Trophoblast cell (in vitro differentiated cells and primary cell): ENCODE measurements around the gene ZAP70.

Experiments
- DNase-seq, 2 donors: peaks; one replicate each; pipeline ENCODE4 v3.0.0-alpha.2; 2016
- H2AFZ ChIP-seq: 2 replicates; pipeline ENCODE4 v1.6.1; 2013; ENCODE audit warnings: low read length, moderate library complexity, mild to moderate bottlenecking; ENCODE audit not compliant: insufficient read depth, poor library complexity
- H2AK5ac ChIP-seq: 2 replicates; pipeline ENCODE4 v1.6.1; 2013; ENCODE audit warnings: mild to moderate bottlenecking, low read length
- H2BK120ac ChIP-seq: 2 replicates; pipeline ENCODE4 v1.6.1; 2013; ENCODE audit warnings: low read length, mild to moderate bottlenecking, moderate library complexity; ENCODE audit not compliant: insufficient read depth, poor library complexity
- H2BK12ac ChIP-seq: 2 replicates; pipeline ENCODE4 v1.6.1; 2013; ENCODE audit warnings: mild to moderate bottlenecking, low read length, moderate library complexity
- H2BK5ac ChIP-seq: 2 replicates; pipeline ENCODE4 v1.6.1; 2013; ENCODE audit warnings: low read length, low read depth, moderate library complexity, mild to moderate bottlenecking; ENCODE audit not compliant: poor library complexity
- H3K14ac ChIP-seq: 2 replicates; pipeline ENCODE4 v1.6.1; 2013; ENCODE audit warnings: mild to moderate bottlenecking, low read length
- H3K18ac ChIP-seq: 2 replicates; pipeline ENCODE4 v1.6.1; 2013; ENCODE audit warnings: mild to moderate bottlenecking, low read length
- H3K23ac ChIP-seq: 2 replicates; pipeline ENCODE4 v1.6.1; 2013; ENCODE audit warnings: low read length
- H3K27ac ChIP-seq: 2 replicates; pipeline ENCODE4 v1.5.1; 2013; ENCODE audit warnings: low read depth, mild to moderate bottlenecking, inconsistent platforms, low read length, moderate library complexity
- H3K27me3 ChIP-seq: 2 replicates; pipeline ENCODE4 v1.6.1; 2013; ENCODE audit warnings: inconsistent platforms, mild to moderate bottlenecking, low read length, moderate library complexity; ENCODE audit not compliant: insufficient read depth
- H3K36me3 ChIP-seq, 2 experiments: 1 replicate in 1 of 2; 2 replicates in 1 of 2; pipeline ENCODE4 v1.6.1; 2013; ENCODE audit warnings: low read length in 2 of 2, mild to moderate bottlenecking in 2 of 2, moderate library complexity in 1 of 2; ENCODE audit not compliant: insufficient read depth in 2 of 2, control insufficient read depth in 1 of 2
- H3K4ac ChIP-seq: 2 replicates; pipeline ENCODE4 v1.6.1; 2013; ENCODE audit warnings: low read depth, mild to moderate bottlenecking, low read length, moderate library complexity
- H3K4me1 ChIP-seq, 2 experiments: 1 replicate in 1 of 2; 2 replicates in 1 of 2; pipeline ENCODE4 v1.6.1; 2013; ENCODE audit warnings: low read length in 2 of 2, mild to moderate bottlenecking in 2 of 2, moderate library complexity in 1 of 2; ENCODE audit not compliant: insufficient read depth in 2 of 2, control insufficient read depth in 1 of 2
- H3K4me2 ChIP-seq: 2 replicates; pipeline ENCODE4 v1.6.1; 2013; ENCODE audit warnings: inconsistent platforms, mild to moderate bottlenecking, low read length, moderate library complexity
- H3K4me3 ChIP-seq: 2 replicates; pipeline ENCODE4 v1.5.1; 2013; ENCODE audit warnings: mild to moderate bottlenecking, low read depth, low read length, inconsistent platforms
- H3K79me1 ChIP-seq: one replicate; pipeline ENCODE4 v1.6.1; 2013; ENCODE audit warnings: low read length
- H3K79me2 ChIP-seq: 2 replicates; pipeline ENCODE4 v1.6.1; 2013; ENCODE audit warnings: low read length, mild to moderate bottlenecking; ENCODE audit not compliant: control insufficient read depth, insufficient read depth, poor library complexity
- H3K9ac ChIP-seq: 2 replicates; pipeline ENCODE4 v1.6.1; 2013; ENCODE audit warnings: mild to moderate bottlenecking, low read length
- H3K9me3 ChIP-seq: 2 replicates; pipeline ENCODE4 v1.6.1; 2013; ENCODE audit warnings: low read depth, mild to moderate bottlenecking, control low read depth, inconsistent platforms, low read length; ENCODE audit not compliant: insufficient read depth
- H4K12ac ChIP-seq: 2 replicates; pipeline ENCODE4 v1.6.1; 2013; ENCODE audit warnings: low read depth, mild to moderate bottlenecking, low read length, moderate library complexity
- H4K8ac ChIP-seq: 2 replicates; pipeline ENCODE4 v1.6.1; 2013; ENCODE audit warnings: low read depth, mild to moderate bottlenecking, low read length, moderate library complexity
- H4K91ac ChIP-seq: one replicate; pipeline ENCODE4 v1.6.1; 2013; ENCODE audit warnings: low read depth, mild to moderate bottlenecking, low read length, moderate library complexity
- WGBS: extraction: QIAGEN DNeasy Blood & Tissue Kit; methylation state at CpG from one replicate; pipeline ENCODE4 v1.1.7; 2013; ENCODE audit warnings: missing lambda C conversion rate; ENCODE audit not compliant: insufficient read length, insufficient coverage; ENCODE audit errors: extremely low coverage; 5-methylcytosine and 5-hydroxymethylcytosine counted together

Gene ZAP70

GRCh38 chr2:97691166-97691565 lies 22.2 kb upstream of the ZAP70 start:
- WGBS, result no CpG with 5 or more reads among the region's 6 CpGs

GRCh38 chr2:97693476-97693875 lies 19.9 kb upstream of the ZAP70 start:
- Histone ChIP-seq H4K91ac (no peak overlapping the region), H3K9ac (no peak overlapping the region), H3K4me3 (no peak overlapping the region), H4K12ac (no peak overlapping the region), H3K27ac (no peak overlapping the region), H3K27me3 (no peaks in the 10 kb centered on the region), H3K79me1 (no peaks in the 10 kb centered on the region), H2BK120ac (no peak overlapping the region), H2AFZ (no peak overlapping the region), H3K18ac (no peak overlapping the region), H4K8ac (no peak overlapping the region), H3K4me1 (peaks cover 7 to 9% of the 10 kb centered on the region in 2 experiments), H3K9me3 (peaks cover 2% of the 10 kb centered on the region), H3K4me2 (no peak overlapping the region), H3K36me3 (no peaks in the 10 kb centered on the region), H2BK12ac (no peak overlapping the region), H3K4ac (no peak overlapping the region), H2BK5ac (no peak overlapping the region), H2AK5ac (no peak overlapping the region), H3K14ac (no peak overlapping the region), H3K23ac (no peak overlapping the region), H3K79me2 (no peaks in the 10 kb centered on the region)
- peak; percentile 47 to 67 for DNase-seq

More at GRCh38 chr2:97691166-97691565, 22.2 kb upstream of the ZAP70 start:
- Histone ChIP-seq H3K4me1 (peaks cover 7 to 11% of the 10 kb centered on the region in 2 experiments), H3K9me3 (peaks cover 2% of the 10 kb centered on the region), H3K36me3 (no peaks in the 10 kb centered on the region), H2BK120ac (no peak overlapping the region), H2AFZ (no peak overlapping the region), H4K8ac (no peak overlapping the region), H3K79me2 (no peaks in the 10 kb centered on the region), H4K91ac (no peak overlapping the region), H3K9ac (no peak overlapping the region), H3K14ac (no peak overlapping the region), H3K4ac (no peak overlapping the region), H2AK5ac (no peak overlapping the region), H3K18ac (no peak overlapping the region), H3K23ac (no peak overlapping the region), H3K27ac (no peak overlapping the region), H3K27me3 (no peaks in the 10 kb centered on the region), H2BK5ac (no peak overlapping the region), H3K4me3 (no peak overlapping the region), H2BK12ac (no peak overlapping the region), H3K4me2 (no peak overlapping the region), H4K12ac (no peak overlapping the region), H3K79me1 (no peaks in the 10 kb centered on the region)
- DNase-seq, result no peak

GRCh38 chr2:97695744-97696143 lies 17.6 kb upstream of the ZAP70 start:
- no peak overlapping the region for H2BK5ac ChIP-seq

GRCh38 chr2:97697252-97698235 lies 15.8 kb upstream of the ZAP70 start:
- no peak overlapping the region for H3K27ac ChIP-seq
- no peak overlapping the region for H4K91ac ChIP-seq
- no peak overlapping the region for H2BK12ac ChIP-seq
- no peaks in the 10 kb centered on the region for H3K79me2 ChIP-seq
- H4K8ac ChIP-seq, result no peak overlapping the region
- no peaks in the 10 kb centered on the region for H3K36me3 ChIP-seq
- H3K23ac ChIP-seq, result no peak overlapping the region
- H3K4me1 ChIP-seq, result peaks cover 3 to 7% of the 10 kb centered on the region in 2 experiments
- H2AFZ ChIP-seq, result no peak overlapping the region
- no peak overlapping the region for H3K9ac ChIP-seq
- no peak overlapping the region for H2AK5ac ChIP-seq
- no peak overlapping the region for H3K14ac ChIP-seq
- H3K79me1 ChIP-seq, result peaks cover 1% of the 10 kb centered on the region
- H2BK5ac ChIP-seq, result no peak overlapping the region
- DNase-seq, result peak; percentile 89 to 96
- no peaks in the 10 kb centered on the region for H3K9me3 ChIP-seq
- H4K12ac ChIP-seq, result no peak overlapping the region
- WGBS, result no CpG with 5 or more reads among the region's 14 CpGs
- H3K18ac ChIP-seq, result no peak overlapping the region
- H3K4me2 ChIP-seq, result no peak overlapping the region
- no peak overlapping the region for H2BK120ac ChIP-seq
- no peaks in the 10 kb centered on the region for H3K27me3 ChIP-seq
- no peak overlapping the region for H3K4me3 ChIP-seq
- no peak overlapping the region for H3K4ac ChIP-seq

More at GRCh38 chr2:97695744-97696143, 17.6 kb upstream of the ZAP70 start:
- no peak overlapping the region for H3K4ac ChIP-seq
- no peak overlapping the region for H4K8ac ChIP-seq
- no peak overlapping the region for H3K4me3 ChIP-seq
- WGBS, result no CpG with 5 or more reads among the region's 5 CpGs
- peaks cover 7 to 8% of the 10 kb centered on the region in 2 experiments for H3K4me1 ChIP-seq
- H2BK12ac ChIP-seq, result no peak overlapping the region
- no peak overlapping the region for H4K12ac ChIP-seq
- no peak overlapping the region for H3K14ac ChIP-seq
- no peaks in the 10 kb centered on the region for H3K79me1 ChIP-seq
- H3K27ac ChIP-seq, result peak overlapping the region; percentile 16
- no peak overlapping the region for H3K9ac ChIP-seq
- H3K79me2 ChIP-seq, result no peaks in the 10 kb centered on the region
- no peak overlapping the region for H2BK120ac ChIP-seq
- H3K27me3 ChIP-seq, result no peaks in the 10 kb centered on the region
- no peaks in the 10 kb centered on the region for H3K9me3 ChIP-seq
- peak; percentile 84 to 90 for DNase-seq
- no peak overlapping the region for H2AK5ac ChIP-seq
- no peak overlapping the region for H4K91ac ChIP-seq
- H3K36me3 ChIP-seq, result no peaks in the 10 kb centered on the region
- H3K23ac ChIP-seq, result no peak overlapping the region
- no peak overlapping the region for H3K18ac ChIP-seq
- no peak overlapping the region for H3K4me2 ChIP-seq
- H2AFZ ChIP-seq, result no peak overlapping the region
